BE2C (cell line): ENCODE results near the gene CPB2.

Experiments
- DNase-seq: peaks from one replicate; pipeline ENCODE4 v3.0.0-alpha.2; 2020
- H3K27me3 ChIP-seq: fragments of 250-450 bp; sonication (Bioruptor Pico); 2 replicates; pipeline ENCODE4 v1.5.1; 2020; ENCODE audit warnings: mild to moderate bottlenecking
- H3K36me3 ChIP-seq: fragments of 250-450 bp; sonication (Bioruptor Pico); 2 replicates; pipeline ENCODE4 v1.5.1; 2020; ENCODE audit warnings: mild to moderate bottlenecking
- H3K4me1 ChIP-seq: fragments of 250-450 bp; sonication (Bioruptor Pico); 2 replicates; pipeline ENCODE4 v1.5.1; 2020
- H3K4me3 ChIP-seq: 2 replicates; pipeline ENCODE4 v1.5.1; 2011; ENCODE audit warnings: low read depth, low read length
- H3K9me3 ChIP-seq: fragments of 250-450 bp; sonication (Bioruptor Pico); 2 replicates; pipeline ENCODE4 v1.5.1; 2020
- TF ChIP-seq, protein P1 (sequence below): IDR thresholded peaks from 2 replicates; pipeline ENCODE4 v1.5.1; 2012; ENCODE audit warnings: mild to moderate bottlenecking, low read depth, low read length

The CPB2 gene

DNA sequence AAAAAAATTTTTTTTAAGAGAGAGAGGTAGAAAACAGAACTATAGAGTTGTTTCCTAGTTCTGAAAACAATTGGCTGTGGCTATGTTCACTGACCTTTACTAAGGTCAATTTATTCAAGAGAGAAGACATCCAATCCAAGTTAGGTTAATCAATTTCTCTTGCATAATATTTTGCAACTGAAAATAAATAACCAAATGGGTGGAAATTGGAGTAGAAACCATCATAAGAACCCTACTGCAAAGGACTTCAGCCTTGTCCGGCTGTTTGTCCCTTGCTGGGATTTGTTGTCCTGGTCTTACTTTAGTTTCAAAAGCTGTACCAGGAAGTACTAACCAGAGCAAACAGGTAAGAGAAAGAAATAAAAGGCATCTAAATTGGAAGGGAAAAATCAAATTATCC is 29.0 kb downstream of the CPB2 start:
- no peaks in the 10 kb centered on the region for H3K9me3 ChIP-seq
- no peak overlapping the region for H3K4me3 ChIP-seq
- no peaks in the 10 kb centered on the region for H3K4me1 ChIP-seq
- no peaks in the 10 kb centered on the region for H3K27me3 ChIP-seq
- no peaks in the 10 kb centered on the region for H3K36me3 ChIP-seq
- TF ChIP-seq, protein P1, sequence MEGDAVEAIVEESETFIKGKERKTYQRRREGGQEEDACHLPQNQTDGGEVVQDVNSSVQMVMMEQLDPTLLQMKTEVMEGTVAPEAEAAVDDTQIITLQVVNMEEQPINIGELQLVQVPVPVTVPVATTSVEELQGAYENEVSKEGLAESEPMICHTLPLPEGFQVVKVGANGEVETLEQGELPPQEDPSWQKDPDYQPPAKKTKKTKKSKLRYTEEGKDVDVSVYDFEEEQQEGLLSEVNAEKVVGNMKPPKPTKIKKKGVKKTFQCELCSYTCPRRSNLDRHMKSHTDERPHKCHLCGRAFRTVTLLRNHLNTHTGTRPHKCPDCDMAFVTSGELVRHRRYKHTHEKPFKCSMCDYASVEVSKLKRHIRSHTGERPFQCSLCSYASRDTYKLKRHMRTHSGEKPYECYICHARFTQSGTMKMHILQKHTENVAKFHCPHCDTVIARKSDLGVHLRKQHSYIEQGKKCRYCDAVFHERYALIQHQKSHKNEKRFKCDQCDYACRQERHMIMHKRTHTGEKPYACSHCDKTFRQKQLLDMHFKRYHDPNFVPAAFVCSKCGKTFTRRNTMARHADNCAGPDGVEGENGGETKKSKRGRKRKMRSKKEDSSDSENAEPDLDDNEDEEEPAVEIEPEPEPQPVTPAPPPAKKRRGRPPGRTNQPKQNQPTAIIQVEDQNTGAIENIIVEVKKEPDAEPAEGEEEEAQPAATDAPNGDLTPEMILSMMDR: no peak
- no peak for DNase-seq

DNA sequence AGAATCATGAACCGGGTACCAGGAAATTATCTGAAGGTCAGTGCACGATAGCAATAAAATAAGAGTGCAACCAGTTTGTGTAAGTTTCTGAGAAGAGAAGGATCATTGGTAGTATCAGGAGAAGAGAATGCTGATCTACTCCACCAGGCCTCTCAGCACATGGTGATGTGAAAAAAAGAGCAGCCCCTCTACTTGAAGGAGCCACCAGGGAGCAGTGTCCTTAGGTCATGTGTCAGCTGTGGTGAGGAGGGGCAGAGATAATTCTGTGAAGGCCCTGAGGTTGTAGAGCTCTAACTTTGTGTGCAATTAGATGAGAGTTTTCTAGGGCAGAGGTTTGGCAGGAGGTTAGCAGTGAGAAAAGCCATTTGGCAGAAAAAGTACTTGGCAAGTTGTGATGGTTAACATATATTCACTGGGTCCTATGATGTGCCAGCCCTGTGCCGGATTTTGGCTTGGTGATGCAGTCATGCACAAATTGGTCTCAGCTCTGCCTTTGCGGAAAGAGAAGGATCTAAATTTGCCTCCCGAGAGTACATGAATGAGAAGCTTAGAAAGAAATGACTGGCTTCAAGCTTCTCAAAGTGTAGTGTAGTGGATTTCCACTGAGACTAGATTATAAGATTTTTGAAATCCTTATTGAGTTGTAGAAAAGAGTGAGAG is 33.1 kb downstream of the CPB2 start:
- Histone ChIP-seq H3K4me3 (no peak overlapping the region), H3K27me3 (no peaks in the 10 kb centered on the region), H3K36me3 (no peaks in the 10 kb centered on the region), H3K4me1 (no peaks in the 10 kb centered on the region), H3K9me3 (no peaks in the 10 kb centered on the region)
- TF ChIP-seq, protein P1: peak; percentile 13; the same call in 1 of the 2 replicates
- no peak for DNase-seq

DNA sequence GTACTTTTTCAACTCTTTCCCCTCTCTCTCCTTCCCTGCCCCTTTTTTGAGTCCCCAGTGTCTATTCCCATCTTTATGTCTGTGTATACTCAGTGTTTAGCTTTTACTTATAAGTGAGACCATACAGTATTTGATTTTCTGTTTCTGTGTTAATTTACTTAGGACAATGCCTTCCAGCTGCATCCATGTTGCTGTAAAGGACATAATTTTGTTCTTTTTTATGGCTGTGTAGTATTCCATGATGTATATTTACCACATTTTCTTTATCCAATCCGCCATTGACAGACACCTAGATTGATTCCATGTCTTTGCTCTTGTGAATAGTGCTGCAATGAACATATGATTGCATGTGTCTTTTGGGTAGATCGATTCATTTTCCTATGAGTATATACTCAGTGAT is 41.5 kb downstream of the CPB2 start:
- DNase-seq: no peak
- H3K4me1 ChIP-seq: no peaks in the 10 kb centered on the region
- H3K27me3 ChIP-seq: no peaks in the 10 kb centered on the region
- TF ChIP-seq, protein P1: no peak
- no peaks in the 10 kb centered on the region; the same call in 1 of the 2 replicates for H3K9me3 ChIP-seq
- no peaks in the 10 kb centered on the region for H3K36me3 ChIP-seq
- no peak overlapping the region for H3K4me3 ChIP-seq

DNA sequence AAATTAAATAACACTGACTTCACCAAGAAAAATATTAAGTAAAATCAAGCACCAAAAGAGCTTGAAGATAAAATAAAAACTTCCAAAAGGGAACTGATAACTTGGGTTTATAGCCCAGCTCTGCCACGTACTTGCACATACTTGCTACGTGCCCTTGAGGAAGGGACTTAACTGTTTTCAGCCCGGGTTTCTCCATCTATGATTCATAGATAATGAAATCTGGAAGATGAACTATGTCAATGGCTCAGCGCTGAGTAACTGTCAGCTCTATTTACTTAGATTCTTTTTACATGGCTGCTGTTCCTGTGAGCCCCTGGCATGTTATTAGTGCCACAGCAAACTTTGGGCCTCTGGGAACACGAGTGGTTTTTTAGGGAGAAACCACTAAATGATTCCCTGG is 42.6 kb downstream of the CPB2 start:
- H3K4me1 ChIP-seq: no peaks in the 10 kb centered on the region
- no peaks in the 10 kb centered on the region for H3K36me3 ChIP-seq
- no peaks in the 10 kb centered on the region; the same call in 1 of the 2 replicates for H3K9me3 ChIP-seq
- no peak for DNase-seq
- TF ChIP-seq, protein P1: no peak
- no peak overlapping the region for H3K4me3 ChIP-seq
- H3K27me3 ChIP-seq: no peaks in the 10 kb centered on the region

DNA sequence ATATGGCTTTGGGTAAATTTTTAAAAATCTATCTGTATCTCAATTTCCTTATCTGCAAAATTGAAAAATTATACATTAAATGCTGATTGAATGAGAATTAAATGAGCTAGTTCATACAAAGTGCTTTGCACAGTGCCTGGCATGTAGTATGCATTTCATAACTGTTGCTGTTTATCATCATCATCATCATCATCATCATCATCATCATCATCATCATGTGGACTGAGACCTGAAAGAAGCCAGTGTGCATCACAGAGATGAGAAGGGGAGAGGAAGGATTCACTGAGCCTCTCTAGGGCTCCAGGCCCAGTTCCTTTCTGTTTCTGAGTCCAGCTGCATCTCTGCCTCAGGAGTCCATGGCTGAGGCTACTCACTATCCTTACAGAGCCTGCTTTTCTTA is 45.4 kb downstream of the CPB2 start:
- Histone ChIP-seq H3K9me3 (no peaks in the 10 kb centered on the region; the same call in 1 of the 2 replicates), H3K4me3 (no peak overlapping the region), H3K27me3 (no peaks in the 10 kb centered on the region), H3K36me3 (no peaks in the 10 kb centered on the region), H3K4me1 (no peaks in the 10 kb centered on the region)
- no peak for DNase-seq
- TF ChIP-seq, protein P1: no peak

DNA sequence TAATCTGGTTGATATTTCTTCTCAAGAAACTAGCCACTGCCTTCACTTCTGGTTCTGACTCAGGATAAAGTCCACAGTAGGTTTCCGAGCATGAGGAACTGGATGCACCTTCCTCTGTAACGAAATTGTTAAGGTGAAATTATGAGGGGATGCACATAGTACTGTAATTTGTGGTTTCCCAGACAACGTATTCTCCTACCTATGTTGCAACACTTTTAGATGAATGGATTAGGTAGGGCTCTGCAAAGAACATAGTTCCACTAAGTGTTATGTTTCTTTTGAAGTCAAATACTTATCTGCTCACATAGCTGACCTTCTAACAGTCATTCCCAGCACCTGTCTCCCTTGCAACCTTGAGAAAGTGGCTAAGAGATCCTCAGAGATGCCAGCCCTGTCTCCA is 46.6 kb downstream of the CPB2 start:
- no peaks in the 10 kb centered on the region for H3K4me1 ChIP-seq
- no peaks in the 10 kb centered on the region for H3K27me3 ChIP-seq
- H3K9me3 ChIP-seq: no peaks in the 10 kb centered on the region; the same call in 1 of the 2 replicates
- DNase-seq: no peak
- H3K4me3 ChIP-seq: no peak overlapping the region
- TF ChIP-seq, protein P1: no peak
- no peaks in the 10 kb centered on the region for H3K36me3 ChIP-seq
